H1 (cell line): Measurements from ENCODE around the gene KRT9. TPM values are rescaled to one million over a fixed set of nuclear protein-coding genes. Genes with fewer than 3 reads are reported as not detected.

Experiments
- CTCF ChIA-PET: fragments of 300-600 bp; sonication (Branson Sonifier 250); formaldehyde crosslinking; loops from one replicate; lab custom pipeline; 2021; ENCODE audit not compliant: partially characterized antibody; lab: Charles Lee
- POLR2A ChIA-PET: fragments of 300-600 bp; sonication (Branson Sonifier 250); formaldehyde crosslinking; loops from one replicate; lab custom pipeline; 2021; ENCODE audit warnings: inconsistent platforms; ENCODE audit not compliant: partially characterized antibody; lab: Charles Lee
- DNase-seq, 2 experiments: peaks; one replicate each; pipeline versions ENCODE4 v3.0.0 to v3.0.0-alpha.2; 2010 to 2022; ENCODE audit warnings: low spot score in 2 of 2, low read depth in 1 of 2, mixed read lengths in 1 of 2
- FAIRE-seq: peaks from 2 replicates; lab custom pipeline; 2011; peaks lifted over from hg19 to GRCh38; lab: Jason Lieb, UNC
- H2AFZ ChIP-seq: 2 replicates; pipeline ENCODE4 v1.8.1; 2012; ENCODE audit warnings: low read length, inconsistent platforms
- H2AK5ac ChIP-seq: 2 replicates; pipeline ENCODE4 v1.6.1; 2013; ENCODE audit warnings: low read depth, low read length
- H2BK120ac ChIP-seq: replicated peaks from 2 replicates; pipeline ENCODE3; 2013; ENCODE audit warnings: low read depth, low read length, inconsistent platforms
- H2BK12ac ChIP-seq: 2 replicates; pipeline ENCODE4 v1.6.1; 2013; ENCODE audit warnings: low read depth, low read length
- H2BK15ac ChIP-seq: 2 replicates; pipeline ENCODE4 v1.6.1; 2013; ENCODE audit warnings: low read length
- H2BK20ac ChIP-seq: 2 replicates; pipeline ENCODE4 v1.6.1; 2013; ENCODE audit warnings: low read length
- H2BK5ac ChIP-seq: 2 replicates; pipeline ENCODE4 v1.6.1; 2013; ENCODE audit warnings: low read depth, low read length
- H3K14ac ChIP-seq: 2 replicates; pipeline ENCODE4 v1.6.1; 2013; ENCODE audit warnings: inconsistent platforms; ENCODE audit not compliant: insufficient read length
- H3K18ac ChIP-seq: 2 replicates; pipeline ENCODE4 v1.6.1; 2013; ENCODE audit warnings: low read length; ENCODE audit errors: extremely low read depth
- H3K23ac ChIP-seq: 2 replicates; pipeline ENCODE4 v1.6.1; 2013; ENCODE audit warnings: inconsistent platforms; ENCODE audit not compliant: insufficient read length
- H3K23me2 ChIP-seq: 2 replicates; pipeline ENCODE4 v1.6.1; 2013; ENCODE audit warnings: low read depth, low read length
- H3K27ac ChIP-seq: 2 replicates; pipeline ENCODE4 v1.6.1; 2011; ENCODE audit warnings: low read depth, low read length, inconsistent platforms
- H3K27me3 ChIP-seq, 4 experiments: replicated peaks in 1 of 4; 1 replicate in 1 of 4; 2 replicates in 3 of 4; pipeline versions ENCODE4 v1.6.1 to v1.8.1; 2011 to 2013; ENCODE audit warnings: low read length in 3 of 4, mild to moderate bottlenecking in 3 of 4, inconsistent platforms in 2 of 4, mixed read lengths in 2 of 4, moderate library complexity in 1 of 4; ENCODE audit not compliant: control insufficient read depth in 3 of 4, insufficient read depth in 3 of 4; ENCODE audit errors: extremely low read depth in 1 of 4
- H3K36me3 ChIP-seq, 4 experiments: 2 replicates each; pipeline versions ENCODE4 v1.6.1 to v1.8.1; 2011 to 2013; ENCODE audit warnings: mild to moderate bottlenecking in 4 of 4, low read length in 3 of 4, moderate library complexity in 2 of 4, control low read depth in 1 of 4, inconsistent platforms in 1 of 4; ENCODE audit not compliant: insufficient read depth in 4 of 4, control insufficient read depth in 2 of 4
- H3K4ac ChIP-seq: replicated peaks from 2 replicates; pipeline ENCODE3; 2013; ENCODE audit warnings: low read length, low read depth, mixed read lengths, inconsistent platforms; ENCODE audit not compliant: insufficient read length
- H3K4me1 ChIP-seq, 4 experiments: replicated peaks in 1 of 4; 1 replicate in 1 of 4; 2 replicates in 3 of 4; pipeline versions ENCODE4 v1.6.1 to v1.8.1; 2011 to 2013; ENCODE audit warnings: low read length in 3 of 4, inconsistent platforms in 2 of 4, mixed read lengths in 1 of 4; ENCODE audit not compliant: insufficient read depth in 4 of 4, control insufficient read depth in 3 of 4
- H3K4me2 ChIP-seq, 2 experiments: 2 replicates each; pipeline versions ENCODE4 v1.6.1 to v1.8.1; 2011 to 2013; ENCODE audit warnings: low read depth in 2 of 2, low read length in 2 of 2, control low read depth in 1 of 2, inconsistent platforms in 1 of 2, mild to moderate bottlenecking in 1 of 2; ENCODE audit not compliant: insufficient read depth in 1 of 2
- H3K4me3 ChIP-seq, 4 experiments: fragments of 200-600, 300-600 bp in 1 of 4; sonication (generic), shearing (Covaris generic), sonication (Bioruptor Twin) in 1 of 4; 2 replicates each; pipeline versions ENCODE4 v1.5.1 to v1.8.1; 2011 to 2016; ENCODE audit warnings: low read length in 4 of 4, low read depth in 3 of 4, control low read depth in 2 of 4, inconsistent platforms in 2 of 4, mild to moderate bottlenecking in 2 of 4, mixed read lengths in 1 of 4, moderate library complexity in 1 of 4; ENCODE audit not compliant: insufficient read depth in 2 of 4; ENCODE audit errors: extremely low read depth in 1 of 4
- H3K56ac ChIP-seq: replicated peaks from 2 replicates; pipeline ENCODE3; 2013; ENCODE audit warnings: low read depth, mild to moderate bottlenecking, mixed read lengths, low read length, inconsistent platforms; ENCODE audit not compliant: insufficient read length
- H3K79me1 ChIP-seq: 2 replicates; pipeline ENCODE4 v1.6.1; 2013; ENCODE audit warnings: low read depth, low read length, control low read depth
- H3K79me2 ChIP-seq, 2 experiments: 2 replicates each; pipeline versions ENCODE4 v1.6.1 to v1.8.1; 2012 to 2013; ENCODE audit warnings: low read length in 2 of 2, mild to moderate bottlenecking in 2 of 2, inconsistent platforms in 1 of 2; ENCODE audit not compliant: insufficient read depth in 2 of 2, control insufficient read depth in 1 of 2
- H3K9ac ChIP-seq, 4 experiments: replicated peaks in 1 of 4; 1 replicate in 1 of 4; 2 replicates in 3 of 4; pipeline versions ENCODE4 v1.6.1 to v1.8.1; 2011 to 2013; ENCODE audit warnings: low read depth in 3 of 4, low read length in 3 of 4, control low read depth in 2 of 4, mild to moderate bottlenecking in 2 of 4, moderate library complexity in 2 of 4, inconsistent platforms in 1 of 4; ENCODE audit errors: extremely low read depth in 1 of 4
- H3K9me3 ChIP-seq, 2 experiments: 2 replicates each; pipeline versions ENCODE4 v1.6.1 to v1.8.1; 2012 to 2013; ENCODE audit warnings: mild to moderate bottlenecking in 2 of 2, moderate library complexity in 2 of 2, control low read depth in 1 of 2, inconsistent platforms in 1 of 2, low read depth in 1 of 2, low read length in 1 of 2, mixed read lengths in 1 of 2; ENCODE audit not compliant: insufficient read depth in 2 of 2
- H4K20me1 ChIP-seq, 2 experiments: replicated peaks in 1 of 2; 2 replicates each; pipeline versions ENCODE3 to v1.8.1; 2011 to 2013; ENCODE audit warnings: inconsistent platforms in 2 of 2, low read length in 2 of 2, mild to moderate bottlenecking in 1 of 2; ENCODE audit not compliant: insufficient read depth in 2 of 2, control insufficient read depth in 1 of 2
- H4K5ac ChIP-seq: 2 replicates; pipeline ENCODE4 v1.6.1; 2013; ENCODE audit warnings: low read length, low read depth, mixed read lengths, inconsistent platforms; ENCODE audit not compliant: insufficient read length
- H4K8ac ChIP-seq: 2 replicates; pipeline ENCODE4 v1.8.0; 2013; ENCODE audit warnings: mild to moderate bottlenecking, moderate library complexity, low read length, inconsistent platforms; ENCODE audit not compliant: insufficient read depth; ENCODE audit errors: extremely low read depth
- H4K91ac ChIP-seq: replicated peaks from 2 replicates; pipeline ENCODE3; 2013; ENCODE audit warnings: low read length, mixed read lengths, inconsistent platforms; ENCODE audit not compliant: insufficient read length
- BACH1 ChIP-seq: IDR thresholded peaks from 2 replicates; pipeline ENCODE4 v1.6.1; 2012; ENCODE audit warnings: low read length, improper control_type of control experiment
- CREB1 ChIP-seq: IDR thresholded peaks from 2 replicates; pipeline ENCODE4 v1.6.1; 2012; ENCODE audit warnings: inconsistent platforms
- EGR1 ChIP-seq: IDR thresholded peaks from 2 replicates; pipeline ENCODE4 v1.6.1; 2011; ENCODE audit warnings: low read depth, low read length, borderline replicate concordance
- TCF12 ChIP-seq: IDR thresholded peaks from 2 replicates; pipeline ENCODE4 v1.6.1; 2011; ENCODE audit warnings: low read depth, mild to moderate bottlenecking, low read length
- WGBS, 2 experiments: shearing (Covaris generic) in 1 of 2; methylation state at CpG; one replicate each; pipeline versions ENCODE4 v1.1.6 to v1.1.7; 2013 to 2015; ENCODE audit warnings: low lambda C conversion rate in 2 of 2, mixed read lengths in 2 of 2, inconsistent platforms in 1 of 2, low coverage in 1 of 2, missing lambda C conversion rate in 1 of 2; ENCODE audit not compliant: insufficient replicate concordance in 2 of 2, insufficient coverage in 1 of 2, insufficient read length in 1 of 2; ENCODE audit errors: extremely low coverage in 1 of 2, missing lambda C conversion rate in 1 of 2; 5-methylcytosine and 5-hydroxymethylcytosine counted together
- polyA plus RNA-seq, 7 experiments: library from polyadenylated mRNA; depleted of rRNA in 3 of 7; stranded (reverse) in 5 of 7; unstranded in 2 of 7; fragments of >200 nt in 5 of 7; fragments of 200-250 nt in 2 of 7; gene quantifications; 1 replicate in 5 of 7; 2 replicates in 1 of 7; 4 replicates in 1 of 7; pipeline versions ENCODE4 v1.2.1 to v1.2.3, GENCODE V29; 2011 to 2013; ENCODE audit warnings: missing spikeins in 2 of 7, mixed read lengths in 2 of 7
- total RNA-seq: library from RNA; stranded (reverse); fragmentation: NEBNext Ultra II Directional; extraction: Animal tissue kit (Norgen Biotek cat#: 25700); gene quantifications from 2 replicates; pipeline ENCODE4 v1.2.1, GENCODE V29; 2021

The KRT9 gene
- total and polyA plus RNA-seq, 2 of the 8 experiments (the other 6 are each of a cell fraction or from before 2014, with no cell fraction given): not detected

DNA sequence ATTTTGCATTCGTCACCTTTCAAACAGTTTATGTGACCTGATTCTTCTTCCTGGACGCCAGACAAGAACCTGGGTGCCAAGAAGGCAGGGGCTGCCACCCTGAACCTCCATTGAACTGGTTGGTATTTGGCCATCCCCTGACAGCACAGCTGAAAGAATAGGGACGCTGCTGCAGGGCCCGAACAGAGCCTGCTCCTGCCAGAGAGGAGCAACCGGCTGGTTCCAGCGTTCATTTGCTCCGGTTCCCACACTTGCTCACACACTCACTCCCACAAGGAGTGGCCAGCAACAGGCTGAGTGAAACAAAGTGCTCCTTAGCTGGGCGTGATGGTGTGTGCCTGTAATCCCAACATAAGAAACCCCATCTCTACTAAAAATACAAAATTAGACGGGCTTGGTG is 14.9 kb downstream of the KRT9 start:
- Histone ChIP-seq H3K79me1 (no peaks in the 10 kb centered on the region), H3K4ac (no peak overlapping the region), H3K27ac (no peak overlapping the region), H3K23me2 (no peaks in the 10 kb centered on the region; the same call in 1 of the 2 replicates), H3K9me3 (no peaks in the 10 kb centered on the region), H2BK15ac (no peak overlapping the region), H3K14ac (no peak overlapping the region), H3K27me3 (no peaks in the 10 kb centered on the region), H2BK120ac (no peak overlapping the region), H3K79me2 (no peaks in the 10 kb centered on the region), H2BK12ac (no peak overlapping the region), H3K23ac (no peak overlapping the region), H2BK5ac (no peak overlapping the region), H4K91ac (no peak overlapping the region), H3K4me1 (peaks cover 0 to 2% (median 0%) of the 10 kb centered on the region in 4 experiments; a peak in 3 of 7 replicates), H4K20me1 (no peaks in the 10 kb centered on the region), H2AK5ac (no peak overlapping the region), H4K8ac (no peak overlapping the region), H3K18ac (no peak overlapping the region), H3K56ac (no peak overlapping the region), H3K4me2 (no peak overlapping the region), H4K5ac (no peak overlapping the region), H2AFZ (no peak overlapping the region), H3K4me3 (no peak overlapping the region), H3K36me3 (no peaks in the 10 kb centered on the region), H2BK20ac (no peak overlapping the region), H3K9ac (no peak overlapping the region)
- FAIRE-seq (no peak), DNase-seq (no peak)
- TF ChIP-seq EGR1 (no peak), TCF12 (no peak), BACH1 (no peak), CREB1 (no peak)
- ChIA-PET POLR2A (no interaction called here), CTCF (interaction anchor here (1.0 to 21.2 kb wide), 6 partner anchors 6 to 752 kb away, joined by 3 to 492 read pairs (median 68); no protein-coding TSS in a partner anchor)
- WGBS, 2 experiments: 86% methylated on average over 9 of the region's 9 CpGs; no CpG with 5 or more reads in 1 of the 2 experiments
